A673 (cell line): ENCODE data around the gene DIP2C.

ENCODE experiments used
- EZH2 ChIP-seq: fragments of 200-600 bp; sonication (generic); IDR thresholded peaks from 2 replicates; pipeline ENCODE4 v1.6.1; 2017; ENCODE audit warnings: borderline replicate concordance, low read depth, mild to moderate bottlenecking, mixed read lengths, antibody characterized with exemption, low read length; ENCODE audit not compliant: poor library complexity, severe bottlenecking
- TF ChIP-seq, protein P1 (sequence below): fragments of 300-800, 200-600 bp; sonication (generic); conservative IDR thresholded peaks from 2 replicates; pipeline ENCODE4 v1.5.1; 2017; ENCODE audit warnings: low read depth, mild to moderate bottlenecking, antibody characterized with exemption, low read length, moderate library complexity, mixed read lengths

GRCh38 chr10:507355-507699 lies 182.1 kb downstream of the DIP2C start:
- TF ChIP-seq, protein P1, sequence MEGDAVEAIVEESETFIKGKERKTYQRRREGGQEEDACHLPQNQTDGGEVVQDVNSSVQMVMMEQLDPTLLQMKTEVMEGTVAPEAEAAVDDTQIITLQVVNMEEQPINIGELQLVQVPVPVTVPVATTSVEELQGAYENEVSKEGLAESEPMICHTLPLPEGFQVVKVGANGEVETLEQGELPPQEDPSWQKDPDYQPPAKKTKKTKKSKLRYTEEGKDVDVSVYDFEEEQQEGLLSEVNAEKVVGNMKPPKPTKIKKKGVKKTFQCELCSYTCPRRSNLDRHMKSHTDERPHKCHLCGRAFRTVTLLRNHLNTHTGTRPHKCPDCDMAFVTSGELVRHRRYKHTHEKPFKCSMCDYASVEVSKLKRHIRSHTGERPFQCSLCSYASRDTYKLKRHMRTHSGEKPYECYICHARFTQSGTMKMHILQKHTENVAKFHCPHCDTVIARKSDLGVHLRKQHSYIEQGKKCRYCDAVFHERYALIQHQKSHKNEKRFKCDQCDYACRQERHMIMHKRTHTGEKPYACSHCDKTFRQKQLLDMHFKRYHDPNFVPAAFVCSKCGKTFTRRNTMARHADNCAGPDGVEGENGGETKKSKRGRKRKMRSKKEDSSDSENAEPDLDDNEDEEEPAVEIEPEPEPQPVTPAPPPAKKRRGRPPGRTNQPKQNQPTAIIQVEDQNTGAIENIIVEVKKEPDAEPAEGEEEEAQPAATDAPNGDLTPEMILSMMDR, result no peak
- no peak for TF ChIP-seq EZH2
